Fibroblast of lung (primary cell): ENCODE data around the gene FBXL17. TPM values are rescaled to one million over a fixed set of nuclear protein-coding genes. Genes with fewer than 3 reads are reported as not detected.

Experiments
- DNase-seq, 2 donors: peaks; one replicate each; pipeline versions ENCODE4 v3.0.0 to v3.0.0-alpha.2; 2010; ENCODE audit warnings: low read depth in 2 of 2
- H2AFZ ChIP-seq: 2 replicates; pipeline ENCODE4 v1.5.1; 2012; ENCODE audit warnings: low read length, control low read depth, inconsistent platforms
- H3K27ac ChIP-seq: 2 replicates; pipeline ENCODE4 v1.5.1; 2011; ENCODE audit warnings: low read length, control low read depth; ENCODE audit not compliant: insufficient read depth
- H3K27me3 ChIP-seq: 2 replicates; pipeline ENCODE4 v1.5.1; 2011; ENCODE audit warnings: mild to moderate bottlenecking, low read length; ENCODE audit not compliant: control insufficient read depth, insufficient read depth
- H3K36me3 ChIP-seq: 2 replicates; pipeline ENCODE4 v1.5.1; 2011; ENCODE audit warnings: low read length; ENCODE audit not compliant: control insufficient read depth, insufficient read depth
- H3K4me1 ChIP-seq: 2 replicates; pipeline ENCODE4 v1.5.1; 2011; ENCODE audit warnings: low read length; ENCODE audit not compliant: control insufficient read depth, insufficient read depth; ENCODE audit errors: extremely low read depth
- H3K4me2 ChIP-seq: 2 replicates; pipeline ENCODE4 v1.5.1; 2011; ENCODE audit warnings: low read length, control low read depth; ENCODE audit not compliant: insufficient read depth; ENCODE audit errors: extremely low read depth
- H3K4me3 ChIP-seq, 4 experiments: fragments of 200-600 bp in 1 of 4; sonication (generic) in 1 of 4; replicated peaks in 1 of 4; 2 replicates each; pipeline ENCODE4 v1.5.1; 2011 to 2016; ENCODE audit warnings: low read length in 4 of 4, low read depth in 3 of 4, mild to moderate bottlenecking in 3 of 4, control low read depth in 2 of 4, inconsistent platforms in 1 of 4, mixed read lengths in 1 of 4; ENCODE audit not compliant: insufficient read depth in 1 of 4; ENCODE audit errors: control extremely low read depth in 1 of 4
- H3K79me2 ChIP-seq: 2 replicates; pipeline ENCODE4 v1.5.1; 2012; ENCODE audit warnings: mild to moderate bottlenecking, low read length, inconsistent platforms; ENCODE audit not compliant: control insufficient read depth, insufficient read depth
- H3K9ac ChIP-seq: 2 replicates; pipeline ENCODE4 v1.5.1; 2011; ENCODE audit warnings: mild to moderate bottlenecking, low read length, control low read depth; ENCODE audit not compliant: insufficient read depth
- H3K9me3 ChIP-seq: 2 replicates; pipeline ENCODE4 v1.5.1; 2012; ENCODE audit warnings: low read depth, low read length; ENCODE audit not compliant: control insufficient read depth, insufficient read depth
- H4K20me1 ChIP-seq: 2 replicates; pipeline ENCODE4 v1.5.1; 2011; ENCODE audit warnings: low read length; ENCODE audit not compliant: control insufficient read depth, insufficient read depth; ENCODE audit errors: extremely low read depth
- EZH2 ChIP-seq: IDR thresholded peaks from 2 replicates; pipeline ENCODE4 v1.5.1; 2012; ENCODE audit warnings: low read length, control low read depth, mild to moderate bottlenecking; ENCODE audit errors: missing control alignments
- polyA plus RNA-seq, 2 donors: library from polyadenylated mRNA; depleted of rRNA in 1 of 2; stranded (reverse) in 1 of 2; unstranded in 1 of 2; fragments of >200 nt; gene quantifications; 2 replicates each; pipeline ENCODE4 v1.2.1, GENCODE V29; 2011 to 2012; ENCODE audit warnings: missing spikeins in 1 of 2
- total RNA-seq: library from RNA; depleted of rRNA; stranded (reverse); fragments of >200 nt; gene quantifications from 2 replicates; pipeline ENCODE4 v1.2.1, GENCODE V29; 2014
- TF ChIP-seq, protein P1 (sequence below), 2 donors: IDR thresholded peaks in 1 of 2; conservative IDR thresholded peaks in 1 of 2; 1 replicate in 1 of 2; 2 replicates in 1 of 2; pipeline ENCODE4 v1.5.1; 2011 to 2012; ENCODE audit warnings: low read length in 2 of 2, control low read depth in 1 of 2, inconsistent platforms in 1 of 2, low read depth in 1 of 2, mild to moderate bottlenecking in 1 of 2

FBXL17 gene
- total and polyA plus RNA-seq, 2 donors (not counting 1 experiment from before 2014, with no cell fraction given): 7.1 to 8.3 TPM

DNA sequence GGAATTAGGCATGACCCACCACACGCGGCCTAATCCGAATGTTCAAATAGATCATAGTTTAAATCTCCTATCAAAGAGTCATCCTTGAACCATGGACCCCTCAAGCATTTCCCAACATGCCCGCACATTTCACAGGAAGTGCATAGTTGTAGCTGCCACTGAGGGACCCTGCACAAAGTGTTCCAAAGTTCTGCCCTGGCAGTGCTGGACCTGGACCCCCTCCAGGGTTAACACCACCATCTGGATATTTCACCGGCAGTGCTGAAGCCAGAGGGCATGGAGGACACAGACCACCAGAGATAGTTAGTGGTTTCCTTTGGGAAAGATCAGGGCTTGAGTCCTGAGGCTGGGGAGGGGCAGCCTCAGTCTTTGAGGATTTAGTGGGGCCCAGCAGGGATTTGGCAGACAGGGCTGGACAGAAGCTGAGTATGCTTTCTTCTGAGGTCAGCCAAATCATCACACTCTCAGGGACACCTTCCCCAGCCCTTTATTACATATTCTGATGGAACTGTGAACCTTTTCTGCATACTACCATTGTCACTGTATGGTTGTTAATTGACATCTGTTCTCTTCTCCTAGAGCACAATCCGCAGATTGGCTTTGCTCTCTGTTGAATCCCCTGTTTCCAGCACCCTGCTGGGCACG lies 567.6 kb downstream of the FBXL17 start:
- H3K4me2 ChIP-seq: no peak overlapping the region
- no peak for DNase-seq
- H3K27me3 ChIP-seq: no peaks in the 10 kb centered on the region
- H2AFZ ChIP-seq: no peak overlapping the region
- no peaks in the 10 kb centered on the region for H3K36me3 ChIP-seq
- TF ChIP-seq EZH2: no peak
- TF ChIP-seq, protein P1, sequence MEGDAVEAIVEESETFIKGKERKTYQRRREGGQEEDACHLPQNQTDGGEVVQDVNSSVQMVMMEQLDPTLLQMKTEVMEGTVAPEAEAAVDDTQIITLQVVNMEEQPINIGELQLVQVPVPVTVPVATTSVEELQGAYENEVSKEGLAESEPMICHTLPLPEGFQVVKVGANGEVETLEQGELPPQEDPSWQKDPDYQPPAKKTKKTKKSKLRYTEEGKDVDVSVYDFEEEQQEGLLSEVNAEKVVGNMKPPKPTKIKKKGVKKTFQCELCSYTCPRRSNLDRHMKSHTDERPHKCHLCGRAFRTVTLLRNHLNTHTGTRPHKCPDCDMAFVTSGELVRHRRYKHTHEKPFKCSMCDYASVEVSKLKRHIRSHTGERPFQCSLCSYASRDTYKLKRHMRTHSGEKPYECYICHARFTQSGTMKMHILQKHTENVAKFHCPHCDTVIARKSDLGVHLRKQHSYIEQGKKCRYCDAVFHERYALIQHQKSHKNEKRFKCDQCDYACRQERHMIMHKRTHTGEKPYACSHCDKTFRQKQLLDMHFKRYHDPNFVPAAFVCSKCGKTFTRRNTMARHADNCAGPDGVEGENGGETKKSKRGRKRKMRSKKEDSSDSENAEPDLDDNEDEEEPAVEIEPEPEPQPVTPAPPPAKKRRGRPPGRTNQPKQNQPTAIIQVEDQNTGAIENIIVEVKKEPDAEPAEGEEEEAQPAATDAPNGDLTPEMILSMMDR (conservative IDR thresholded peaks at IDR 0.05 in 1 of 2, IDR thresholded peaks at IDR 0.05 in 1 of 2; ENCODE audit: low read depth in 1 of 2, low read length in 2 of 2): no peak
- no peaks in the 10 kb centered on the region for H3K4me1 ChIP-seq
- no peak overlapping the region for H3K9ac ChIP-seq
- H3K27ac ChIP-seq: no peak overlapping the region
- no peaks in the 10 kb centered on the region for H4K20me1 ChIP-seq
- H3K9me3 ChIP-seq: no peaks in the 10 kb centered on the region
- H3K79me2 ChIP-seq: no peaks in the 10 kb centered on the region
- no peak overlapping the region for H3K4me3 ChIP-seq

DNA sequence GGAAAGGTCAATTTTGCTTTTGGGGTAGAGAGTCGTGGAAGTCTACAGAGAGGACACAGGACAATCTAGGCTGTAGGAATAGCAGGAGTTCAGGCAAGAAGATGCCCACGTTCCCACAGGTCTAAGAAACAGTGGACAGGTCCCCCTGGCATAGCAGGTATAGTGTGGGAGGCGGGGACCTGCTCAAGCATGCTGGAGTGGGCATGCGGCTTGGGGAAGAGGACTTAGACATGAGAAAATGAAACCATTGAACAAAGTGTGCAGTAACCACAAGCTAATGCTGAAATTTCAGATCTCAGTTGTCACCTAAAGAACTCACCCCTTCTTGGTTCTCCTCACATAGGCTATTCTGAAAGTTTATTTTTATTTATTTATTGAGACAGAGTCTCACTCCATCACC lies 568.3 kb downstream of the FBXL17 start:
- Histone ChIP-seq H3K9me3 (no peaks in the 10 kb centered on the region), H3K36me3 (no peaks in the 10 kb centered on the region), H3K27ac (no peak overlapping the region), H3K9ac (no peak overlapping the region), H3K4me2 (no peak overlapping the region), H4K20me1 (no peaks in the 10 kb centered on the region), H3K4me1 (no peaks in the 10 kb centered on the region), H3K4me3 (no peak overlapping the region), H2AFZ (no peak overlapping the region), H3K27me3 (no peaks in the 10 kb centered on the region), H3K79me2 (no peaks in the 10 kb centered on the region)
- no peak for TF ChIP-seq EZH2
- TF ChIP-seq, protein P1 (conservative IDR thresholded peaks at IDR 0.05 in 1 of 2, IDR thresholded peaks at IDR 0.05 in 1 of 2; ENCODE audit: low read depth in 1 of 2, low read length in 2 of 2): no peak
- DNase-seq: no peak

DNA sequence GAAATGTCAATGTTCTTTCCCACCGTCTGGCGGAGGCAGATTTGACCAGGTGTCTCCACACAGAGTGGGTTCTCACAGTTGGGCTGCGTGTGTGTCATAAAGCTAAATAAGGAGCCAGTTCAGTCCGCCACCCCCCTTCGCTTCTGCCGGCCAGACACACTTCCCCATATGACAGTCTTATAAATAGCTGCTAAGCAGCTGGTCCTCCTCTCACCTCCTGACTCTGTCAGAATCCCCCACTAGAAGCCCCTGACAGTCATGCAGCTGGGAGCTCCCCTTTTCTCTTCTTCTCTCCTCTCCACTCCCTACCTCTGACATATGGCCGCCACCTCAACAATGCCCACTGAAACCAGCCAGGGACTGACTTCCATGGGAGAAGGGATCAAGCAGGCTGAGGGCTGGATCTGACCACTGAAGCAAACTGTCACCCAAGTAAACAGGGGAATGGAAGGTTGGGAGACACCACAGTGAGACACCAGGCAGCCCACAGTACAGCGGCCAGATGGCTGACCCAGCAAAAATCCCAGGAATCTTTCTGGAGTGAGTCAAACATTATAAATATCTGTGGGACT lies 569.2 kb downstream of the FBXL17 start:
- no peak overlapping the region for H3K4me3 ChIP-seq
- DNase-seq: peak; percentile 74 to 89
- H3K4me2 ChIP-seq: no peak overlapping the region
- H3K27me3 ChIP-seq: no peaks in the 10 kb centered on the region
- no peak overlapping the region for H3K9ac ChIP-seq
- H3K27ac ChIP-seq: peak overlapping the region; percentile 45
- H3K36me3 ChIP-seq: no peaks in the 10 kb centered on the region
- no peaks in the 10 kb centered on the region for H3K9me3 ChIP-seq
- no peaks in the 10 kb centered on the region for H3K4me1 ChIP-seq
- no peak for TF ChIP-seq EZH2
- peak overlapping the region; percentile 9 for H2AFZ ChIP-seq
- H3K79me2 ChIP-seq: no peaks in the 10 kb centered on the region
- no peaks in the 10 kb centered on the region for H4K20me1 ChIP-seq
